Neural progenitor cell (in vitro differentiated cells): ENCODE measurements around the gene DNAJB12. TPM values are rescaled to one million over a fixed set of nuclear protein-coding genes. Genes with fewer than 3 reads are reported as not detected.

ENCODE experiments used
- DNase-seq: peaks from one replicate; pipeline ENCODE4 v3.0.0-alpha.2; 2016; ENCODE audit warnings: low spot score
- H2AFZ ChIP-seq: fragments of 200-600 bp; sonication (generic); replicated peaks from 2 replicates; pipeline ENCODE4 v1.6.1; 2016; ENCODE audit warnings: antibody characterized with exemption
- H3F3A ChIP-seq: fragments of 200-600 bp; sonication (generic); 2 replicates; pipeline ENCODE4 v1.6.1; 2016; ENCODE audit warnings: antibody characterized with exemption, low read depth
- H3K27ac ChIP-seq: fragments of 200-600 bp; sonication (generic); 2 replicates; pipeline ENCODE4 v1.5.1; 2016; ENCODE audit warnings: mild to moderate bottlenecking
- H3K27me3 ChIP-seq: fragments of 200-600 bp; sonication (generic); 2 replicates; pipeline ENCODE4 v1.6.1; 2016; ENCODE audit warnings: mild to moderate bottlenecking, moderate library complexity
- H3K36me3 ChIP-seq: fragments of 200-600 bp; sonication (generic); 2 replicates; pipeline ENCODE4 v1.5.1; 2016
- H3K4me1 ChIP-seq: fragments of 200-600 bp; sonication (generic); 2 replicates; pipeline ENCODE4 v1.6.1; 2016; ENCODE audit warnings: mixed run types
- H3K4me2 ChIP-seq: fragments of 200-600 bp; sonication (generic); 2 replicates; pipeline ENCODE4 v1.6.1; 2016
- H3K4me3 ChIP-seq: fragments of 200-600 bp; sonication (generic); 2 replicates; pipeline ENCODE4 v1.5.1; 2016
- H3K79me2 ChIP-seq: fragments of 200-600 bp; sonication (generic); 2 replicates; pipeline ENCODE4 v1.6.1; 2016; ENCODE audit warnings: low read depth
- H3K9ac ChIP-seq: fragments of 200-600 bp; sonication (generic); 2 replicates; pipeline ENCODE4 v1.6.1; 2016
- H3K9me3 ChIP-seq: fragments of 200-600 bp; sonication (generic); 2 replicates; pipeline ENCODE4 v1.5.1; 2016; ENCODE audit warnings: low read depth
- H4K20me1 ChIP-seq: fragments of 200-600 bp; sonication (generic); 2 replicates; pipeline ENCODE4 v1.6.1; 2016; ENCODE audit warnings: low read depth
- H3K27ac Mint-ChIP-seq: 3 replicates; pipeline ENCODE4 v1.8.0; 2021; ENCODE audit warnings: mixed read lengths
- H3K27me3 Mint-ChIP-seq: 2 replicates; pipeline ENCODE4 v1.8.0; 2022; ENCODE audit warnings: low read depth, mild to moderate bottlenecking, inconsistent platforms, moderate library complexity, mixed read lengths; ENCODE audit not compliant: insufficient read depth
- H3K36me3 Mint-ChIP-seq: 3 replicates; pipeline ENCODE4 v1.8.0; 2021; ENCODE audit warnings: mixed read lengths
- H3K4me1 Mint-ChIP-seq: 3 replicates; pipeline ENCODE4 v1.8.0; 2021; ENCODE audit warnings: mixed read lengths
- H3K4me3 Mint-ChIP-seq: 3 replicates; pipeline ENCODE4 v1.8.0; 2021; ENCODE audit warnings: mild to moderate bottlenecking, moderate library complexity, mixed read lengths
- H3K9me3 Mint-ChIP-seq: 3 replicates; pipeline ENCODE4 v1.8.0; 2020; ENCODE audit warnings: mixed read lengths
- EZH2 ChIP-seq: fragments of 200-600 bp; sonication (generic); IDR thresholded peaks from 2 replicates; pipeline ENCODE4 v1.6.1; 2017; ENCODE audit warnings: antibody characterized with exemption, mild to moderate bottlenecking, moderate library complexity
- EZH2phosphoT487 ChIP-seq: fragments of 200-600 bp; sonication (generic); IDR thresholded peaks from 2 replicates; pipeline ENCODE4 v1.6.1; 2017; ENCODE audit warnings: antibody characterized with exemption
- total RNA-seq: library from RNA; depleted of rRNA; stranded (reverse); fragments of >200 nt; gene quantifications from 2 replicates; pipeline ENCODE4 v1.2.3, GENCODE V29; 2015; ENCODE audit warnings: low replicate concordance
- TF ChIP-seq, protein P1 (sequence below): fragments of 200-600 bp; sonication (generic); IDR thresholded peaks from 2 replicates; pipeline ENCODE4 v1.5.1; 2017; ENCODE audit warnings: antibody characterized with exemption, mild to moderate bottlenecking

Gene DNAJB12
- total RNA-seq, 1 donor from 2014 or later, result 8.8 TPM

DNA sequence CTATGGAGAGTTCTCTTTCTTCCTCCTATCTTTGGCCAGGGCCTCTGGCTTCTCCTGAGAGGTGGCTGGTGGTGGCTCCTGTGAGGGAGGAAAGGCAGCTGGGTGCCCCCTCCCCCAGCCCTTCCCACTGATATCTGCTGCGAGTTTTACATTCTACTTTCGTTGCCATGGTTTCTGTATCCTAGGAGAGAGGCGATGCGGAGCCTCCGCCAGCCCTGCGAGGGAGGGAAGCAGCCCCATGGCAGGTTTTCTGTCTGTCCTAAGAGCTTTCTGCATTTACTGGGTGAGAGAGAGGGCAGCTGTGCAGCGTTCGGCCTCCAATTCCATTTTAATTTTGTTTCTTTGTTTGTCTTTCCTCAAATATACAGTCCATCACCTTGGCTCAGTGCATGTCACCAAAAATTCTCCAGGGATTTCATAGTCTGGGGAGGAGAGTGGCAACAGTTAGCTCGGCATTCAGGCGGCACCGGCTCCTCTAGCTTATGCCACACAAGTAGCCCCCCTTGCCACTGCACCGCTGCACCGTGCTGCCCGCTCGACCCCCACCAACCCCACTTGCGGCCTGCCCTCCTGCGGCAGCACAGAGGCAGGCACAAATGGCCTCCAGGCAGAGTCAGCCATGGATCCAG lies 20.4 kb downstream of the DNAJB12 start:
- peaks cover 14% of the 10 kb centered on the region for H3K27me3 Mint-ChIP-seq
- H3K27me3 ChIP-seq, result no peaks in the 10 kb centered on the region
- no peaks in the 10 kb centered on the region for H3K9me3 Mint-ChIP-seq
- peak overlapping the region; percentile 53 for H3K4me2 ChIP-seq
- H3K27ac Mint-ChIP-seq, result peak overlapping the region; percentile 99
- no peaks in the 10 kb centered on the region for H3K9me3 ChIP-seq
- peaks cover 58% of the 10 kb centered on the region for H3F3A ChIP-seq
- no peaks in the 10 kb centered on the region for H3K79me2 ChIP-seq
- no peak overlapping the region for H3K9ac ChIP-seq
- H3K27ac ChIP-seq, result peak overlapping the region; percentile 23
- H2AFZ ChIP-seq, result no peak overlapping the region
- peaks cover 5% of the 10 kb centered on the region for H3K36me3 Mint-ChIP-seq
- H4K20me1 ChIP-seq, result no peaks in the 10 kb centered on the region
- H3K36me3 ChIP-seq, result peaks cover 5% of the 10 kb centered on the region
- peak; percentile 87 for DNase-seq
- TF ChIP-seq EZH2phosphoT487 (no peak), EZH2 (no peak)
- TF ChIP-seq, protein P1, sequence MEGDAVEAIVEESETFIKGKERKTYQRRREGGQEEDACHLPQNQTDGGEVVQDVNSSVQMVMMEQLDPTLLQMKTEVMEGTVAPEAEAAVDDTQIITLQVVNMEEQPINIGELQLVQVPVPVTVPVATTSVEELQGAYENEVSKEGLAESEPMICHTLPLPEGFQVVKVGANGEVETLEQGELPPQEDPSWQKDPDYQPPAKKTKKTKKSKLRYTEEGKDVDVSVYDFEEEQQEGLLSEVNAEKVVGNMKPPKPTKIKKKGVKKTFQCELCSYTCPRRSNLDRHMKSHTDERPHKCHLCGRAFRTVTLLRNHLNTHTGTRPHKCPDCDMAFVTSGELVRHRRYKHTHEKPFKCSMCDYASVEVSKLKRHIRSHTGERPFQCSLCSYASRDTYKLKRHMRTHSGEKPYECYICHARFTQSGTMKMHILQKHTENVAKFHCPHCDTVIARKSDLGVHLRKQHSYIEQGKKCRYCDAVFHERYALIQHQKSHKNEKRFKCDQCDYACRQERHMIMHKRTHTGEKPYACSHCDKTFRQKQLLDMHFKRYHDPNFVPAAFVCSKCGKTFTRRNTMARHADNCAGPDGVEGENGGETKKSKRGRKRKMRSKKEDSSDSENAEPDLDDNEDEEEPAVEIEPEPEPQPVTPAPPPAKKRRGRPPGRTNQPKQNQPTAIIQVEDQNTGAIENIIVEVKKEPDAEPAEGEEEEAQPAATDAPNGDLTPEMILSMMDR, result no peak
- H3K4me1 Mint-ChIP-seq, result peaks cover 77% of the 10 kb centered on the region
- peaks cover 51% of the 10 kb centered on the region for H3K4me1 ChIP-seq
- peak overlapping the region; percentile 77 for H3K4me3 Mint-ChIP-seq
- H3K4me3 ChIP-seq, result no peak overlapping the region

DNA sequence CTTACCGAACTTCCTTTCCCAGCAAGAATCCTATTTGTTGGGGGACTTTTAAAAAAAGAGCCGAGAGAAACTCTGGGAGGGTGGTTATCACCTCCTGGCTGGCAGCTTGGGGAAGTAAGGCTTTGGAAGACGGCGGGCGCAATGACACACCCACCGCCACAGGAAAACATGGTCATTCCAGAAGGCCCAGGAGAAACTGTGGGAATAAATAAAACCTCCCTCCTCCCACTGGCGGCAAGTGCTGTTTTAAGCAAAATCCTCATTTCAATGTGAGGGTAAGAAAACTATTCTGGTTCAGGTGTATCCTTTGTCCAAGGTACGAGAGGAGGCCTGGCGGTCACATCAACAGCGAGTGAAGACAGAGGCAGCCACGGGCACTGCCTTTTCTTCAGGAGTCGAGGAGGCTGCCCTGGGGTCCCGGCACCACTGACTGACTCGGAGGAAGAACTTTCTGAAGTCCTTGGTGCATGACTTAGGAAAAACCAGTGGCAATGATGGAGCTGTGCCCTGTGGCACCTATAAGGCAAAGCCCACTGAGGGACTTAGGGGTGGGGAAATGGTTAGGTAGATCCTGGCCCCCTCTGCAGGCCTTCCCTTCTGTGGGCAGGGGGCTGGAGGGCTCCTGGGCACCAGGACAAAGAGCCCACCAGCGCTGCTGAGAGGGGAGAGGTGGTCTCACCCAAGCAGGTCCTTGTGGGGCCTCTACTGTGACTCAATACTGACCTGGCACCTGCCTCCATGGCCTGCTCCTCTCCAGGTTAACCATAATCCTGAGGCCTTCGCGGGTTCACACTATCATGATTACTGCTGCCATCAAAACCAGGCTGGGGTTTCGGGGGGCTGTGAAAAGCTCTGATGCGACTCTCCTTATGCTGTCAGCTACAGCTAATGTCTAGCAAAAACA lies 21.4 kb downstream of the DNAJB12 start:
- H3K36me3 Mint-ChIP-seq, result peaks cover 5% of the 10 kb centered on the region
- H3K27me3 ChIP-seq, result no peaks in the 10 kb centered on the region
- H3K27me3 Mint-ChIP-seq, result peaks cover 14% of the 10 kb centered on the region
- peak overlapping the region; percentile 82 for H3K27ac ChIP-seq
- H3K27ac Mint-ChIP-seq, result peak overlapping the region; percentile 100
- H3K79me2 ChIP-seq, result no peaks in the 10 kb centered on the region
- H3K4me3 ChIP-seq, result no peak overlapping the region
- peak overlapping the region; percentile 75 for H3K4me3 Mint-ChIP-seq
- peaks cover 61% of the 10 kb centered on the region for H3K4me1 ChIP-seq
- H3F3A ChIP-seq, result peaks cover 61% of the 10 kb centered on the region
- H3K9me3 ChIP-seq, result no peaks in the 10 kb centered on the region
- peak overlapping the region; percentile 53 for H3K4me2 ChIP-seq
- no peaks in the 10 kb centered on the region for H4K20me1 ChIP-seq
- no peaks in the 10 kb centered on the region for H3K9me3 Mint-ChIP-seq
- DNase-seq, result no peak
- peaks cover 82% of the 10 kb centered on the region for H3K4me1 Mint-ChIP-seq
- no peak overlapping the region for H3K9ac ChIP-seq
- H3K36me3 ChIP-seq, result peaks cover 5% of the 10 kb centered on the region
- H2AFZ ChIP-seq, result no peak overlapping the region
- TF ChIP-seq EZH2phosphoT487 (no peak), EZH2 (no peak)
- TF ChIP-seq, protein P1, result no peak

DNA sequence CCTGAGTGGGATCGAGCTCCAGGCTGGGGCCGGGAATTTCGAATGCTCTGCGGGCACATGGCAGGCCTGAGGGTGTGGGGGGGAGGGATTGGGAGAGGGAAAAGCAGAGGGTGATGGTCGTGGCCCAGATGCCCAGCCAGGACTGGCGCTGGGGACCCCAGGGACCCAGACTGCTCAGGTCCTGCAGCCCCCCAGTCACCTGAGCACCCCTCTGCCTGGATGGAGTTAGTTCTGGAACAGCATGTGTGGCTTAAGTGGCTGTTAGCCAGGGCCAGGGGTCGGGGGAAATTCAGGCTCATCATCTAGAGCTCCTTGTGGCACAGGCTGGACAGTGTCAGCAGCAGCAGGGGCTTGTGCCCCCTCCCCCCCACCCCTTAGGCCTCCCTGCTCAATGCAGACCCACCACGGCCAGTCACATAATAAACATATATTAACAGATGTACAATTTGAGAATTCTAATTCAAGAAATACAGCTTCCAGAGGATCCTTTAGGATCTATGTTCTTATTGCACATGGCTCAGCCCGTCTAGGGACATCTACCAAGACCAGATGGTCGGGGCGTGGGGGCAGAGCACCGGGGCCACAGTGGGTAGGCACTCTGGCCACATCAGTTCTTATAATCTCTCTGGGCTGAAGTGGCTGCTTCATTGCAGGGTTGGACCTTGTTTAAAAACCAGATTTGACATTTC lies 22.2 kb downstream of the DNAJB12 start:
- H3K4me3 ChIP-seq, result no peak overlapping the region

More for the DNA sequence above, 22.2 kb downstream of the DNAJB12 start:
- Histone ChIP-seq H3K27me3 (no peaks in the 10 kb centered on the region), H3K27ac (peak overlapping the region; percentile 82), H3K9me3 (no peaks in the 10 kb centered on the region), H2AFZ (no peak overlapping the region), H3K4me2 (peak overlapping the region; percentile 50), H3F3A (peaks cover 53% of the 10 kb centered on the region), H3K36me3 (peaks cover 1% of the 10 kb centered on the region), H4K20me1 (no peaks in the 10 kb centered on the region), H3K79me2 (no peaks in the 10 kb centered on the region), H3K9ac (no peak overlapping the region), H3K4me1 (peaks cover 68% of the 10 kb centered on the region)
- TF ChIP-seq, protein P1, result no peak
- TF ChIP-seq EZH2phosphoT487, result no peak
- no peak for TF ChIP-seq EZH2
- Mint-ChIP-seq H3K27me3 (peaks cover 16% of the 10 kb centered on the region), H3K4me3 (peak overlapping the region; percentile 60), H3K9me3 (no peaks in the 10 kb centered on the region), H3K36me3 (peaks cover 2% of the 10 kb centered on the region), H3K4me1 (peaks cover 90% of the 10 kb centered on the region), H3K27ac (peak overlapping the region; percentile 100)
- DNase-seq, result no peak
